NCI-H1048 (cell line): ENCODE results near the gene PRR14.

Experiments used
- DNase-seq: peaks from one replicate; lab custom pipeline; 2025; lab: John Stamatoyannopoulos, UW

PRR14 gene

GRCh38 chr16:30650369-30651123 is at the start of gene PRR14:
TSS of gene PRR14 (plus strand) at chr16:30650960. CDS start at chr16:30651646, 686 bp downstream.
- DNase-seq, result peak; percentile 96

GRCh38 chr16:30601966-30602365 is 48.8 kb upstream of the PRR14 start:
- no peak for DNase-seq

GRCh38 chr16:30602616-30603277 is 48.0 kb upstream of the PRR14 start:
- no peak for DNase-seq

GRCh38 chr16:30603945-30604315 is 46.8 kb upstream of the PRR14 start:
- no peak for DNase-seq

GRCh38 chr16:30604316-30604947 is 46.3 kb upstream of the PRR14 start:
- DNase-seq, result no peak

- no peak for DNase-seq
These were observed 45.6 kb upstream of the PRR14 start for GRCh38 chr16:30605158-30605557.

- no peak for DNase-seq
These were observed 44.8 kb upstream of the PRR14 start for GRCh38 chr16:30606004-30606403.

GRCh38 chr16:30609002-30609925 is 41.5 kb upstream of the PRR14 start:
- DNase-seq, result no peak

- DNase-seq, result peak; percentile 79
These were observed 40.6 kb upstream of the PRR14 start, which contains the start of gene ZNF689 for GRCh38 chr16:30609926-30610839. TSS of gene ZNF689 (minus strand) at chr16:30610389. CDS start at chr16:30610041, 348 bp downstream.

GRCh38 chr16:30615358-30616091 is 35.2 kb upstream of the PRR14 start:
- no peak for DNase-seq

GRCh38 chr16:30619202-30619601 is 31.6 kb upstream of the PRR14 start:
- no peak for DNase-seq

- DNase-seq, result no peak
These were observed 31.1 kb upstream of the PRR14 start for GRCh38 chr16:30619638-30620037.

GRCh38 chr16:30620169-30620568 is 30.6 kb upstream of the PRR14 start:
- DNase-seq, result no peak

- DNase-seq, result no peak
These were observed 29.0 kb upstream of the PRR14 start for GRCh38 chr16:30621765-30622164.

- no peak for DNase-seq
These were observed 28.2 kb upstream of the PRR14 start for GRCh38 chr16:30622455-30623032.

GRCh38 chr16:30623536-30624283 is 27.1 kb upstream of the PRR14 start:
- DNase-seq, result no peak

- DNase-seq, result no peak
These were observed 24.5 kb upstream of the PRR14 start for GRCh38 chr16:30626236-30626635.

GRCh38 chr16:30628628-30629540 is 21.9 kb upstream of the PRR14 start:
- peak; percentile 23 for DNase-seq
